ENCODE data around the gene BTN3A1.
"Not testable (repeated sequence)": the region's sequence is repeated elsewhere in the genome, so short reads cannot be mapped to it uniquely, and the experiment has no call there.

DNA sequence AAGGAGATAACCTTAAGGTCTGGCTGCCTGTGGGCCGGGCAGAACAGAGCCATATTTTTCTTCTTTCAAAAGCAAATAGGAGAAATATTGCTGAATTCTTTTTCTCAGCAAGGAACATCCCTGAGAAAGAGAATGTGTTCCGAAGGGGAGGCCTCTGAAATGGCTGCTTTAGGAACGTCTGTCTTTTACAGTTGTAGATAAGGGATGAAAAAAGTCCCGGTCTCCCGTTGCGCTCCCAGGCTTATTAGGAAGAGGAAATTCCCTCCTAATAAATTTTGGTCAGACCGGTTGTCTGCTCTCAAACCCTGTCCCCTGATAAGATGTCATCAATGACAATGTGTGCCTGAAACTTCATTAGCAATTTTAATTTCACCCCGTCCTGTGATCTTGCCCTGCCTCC lies 31.6 kb downstream of the BTN3A1 start:
- TF ChIP-seq CTCF (conservative IDR thresholded peaks at IDR 0.05; ENCODE audit: low read length); EZH2phosphoT487 (IDR thresholded peaks at IDR 0.05; ENCODE audit: borderline replicate concordance, low read depth, low read length): not testable (repeated sequence)

Measured in OCI-LY7 (cell line).